ENCODE results near the gene NADSYN1.

- no peak for TF ChIP-seq EZH2phosphoT487 (IDR thresholded peaks at IDR 0.05; ENCODE audit: low read depth)
- TF ChIP-seq, protein P1, sequence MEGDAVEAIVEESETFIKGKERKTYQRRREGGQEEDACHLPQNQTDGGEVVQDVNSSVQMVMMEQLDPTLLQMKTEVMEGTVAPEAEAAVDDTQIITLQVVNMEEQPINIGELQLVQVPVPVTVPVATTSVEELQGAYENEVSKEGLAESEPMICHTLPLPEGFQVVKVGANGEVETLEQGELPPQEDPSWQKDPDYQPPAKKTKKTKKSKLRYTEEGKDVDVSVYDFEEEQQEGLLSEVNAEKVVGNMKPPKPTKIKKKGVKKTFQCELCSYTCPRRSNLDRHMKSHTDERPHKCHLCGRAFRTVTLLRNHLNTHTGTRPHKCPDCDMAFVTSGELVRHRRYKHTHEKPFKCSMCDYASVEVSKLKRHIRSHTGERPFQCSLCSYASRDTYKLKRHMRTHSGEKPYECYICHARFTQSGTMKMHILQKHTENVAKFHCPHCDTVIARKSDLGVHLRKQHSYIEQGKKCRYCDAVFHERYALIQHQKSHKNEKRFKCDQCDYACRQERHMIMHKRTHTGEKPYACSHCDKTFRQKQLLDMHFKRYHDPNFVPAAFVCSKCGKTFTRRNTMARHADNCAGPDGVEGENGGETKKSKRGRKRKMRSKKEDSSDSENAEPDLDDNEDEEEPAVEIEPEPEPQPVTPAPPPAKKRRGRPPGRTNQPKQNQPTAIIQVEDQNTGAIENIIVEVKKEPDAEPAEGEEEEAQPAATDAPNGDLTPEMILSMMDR (IDR thresholded peaks at IDR 0.05; ENCODE audit: low read depth, low read length) = peak; percentile 26; the same call in 1 of the 2 replicates
Measured at GRCh38 chr11:71454470-71455113, 1.6 kb downstream of the NADSYN1 start.
